HG03520 (cell line): ENCODE results near the gene ST6GALNAC2.
"Not testable (repeated sequence)": the region's sequence is repeated elsewhere in the genome, so short reads cannot be mapped to it uniquely, and the experiment has no call there.

Experiments used
- ATAC-seq: cut with Tn5 transposase; IDR thresholded peaks from one replicate; pipeline ENCODE4 v1.9.1; 2021; ENCODE audit warnings: mild to moderate bottlenecking, moderate library complexity; ENCODE audit not compliant: unreplicated experiment

Gene ST6GALNAC2

DNA sequence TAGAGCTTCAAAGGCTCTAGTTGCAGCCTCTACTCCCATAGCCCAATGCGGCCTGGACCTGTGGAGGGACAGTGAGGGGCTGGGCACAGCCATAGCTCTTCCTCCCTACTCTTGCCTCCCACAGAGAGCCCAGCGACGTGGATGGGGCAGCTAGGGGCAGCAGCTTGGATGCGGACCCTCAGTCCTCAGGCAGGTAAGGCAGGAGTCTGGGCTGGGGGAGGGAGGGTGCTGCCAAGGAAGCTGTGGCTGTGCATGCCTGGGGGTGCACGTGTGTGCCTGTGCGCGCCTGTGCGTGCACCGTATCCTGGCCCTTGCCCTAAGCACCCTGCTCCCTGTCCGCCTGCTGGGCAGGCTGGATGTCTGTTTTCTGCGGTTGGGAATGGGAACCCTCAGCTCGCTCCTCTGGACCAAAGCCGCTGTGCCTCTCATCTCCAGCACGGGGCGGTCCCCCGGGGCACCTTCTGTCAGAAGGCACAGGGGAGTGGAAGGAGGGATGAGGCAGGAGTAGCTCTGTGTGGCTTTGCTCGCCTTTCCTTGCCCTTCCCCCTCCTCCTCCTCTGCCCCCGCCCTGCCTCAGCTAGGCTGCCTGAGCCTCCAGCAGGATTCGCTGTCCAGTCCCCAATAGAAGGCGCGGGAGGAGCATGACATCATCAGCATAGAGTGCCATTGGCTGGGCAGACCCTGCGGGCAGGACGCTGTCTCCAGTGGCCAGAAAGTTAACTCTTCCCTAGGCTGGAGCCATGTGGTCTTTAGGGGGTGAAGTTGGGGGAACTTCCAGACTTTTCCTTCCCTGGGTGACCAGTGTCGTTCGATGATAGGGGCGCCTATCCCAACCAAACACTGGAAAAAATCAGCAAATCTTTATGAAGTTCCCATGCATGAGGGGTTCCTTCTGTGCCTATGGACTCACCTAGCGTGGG is 45.0 kb downstream of the ST6GALNAC2 start:
- no peak for ATAC-seq

DNA sequence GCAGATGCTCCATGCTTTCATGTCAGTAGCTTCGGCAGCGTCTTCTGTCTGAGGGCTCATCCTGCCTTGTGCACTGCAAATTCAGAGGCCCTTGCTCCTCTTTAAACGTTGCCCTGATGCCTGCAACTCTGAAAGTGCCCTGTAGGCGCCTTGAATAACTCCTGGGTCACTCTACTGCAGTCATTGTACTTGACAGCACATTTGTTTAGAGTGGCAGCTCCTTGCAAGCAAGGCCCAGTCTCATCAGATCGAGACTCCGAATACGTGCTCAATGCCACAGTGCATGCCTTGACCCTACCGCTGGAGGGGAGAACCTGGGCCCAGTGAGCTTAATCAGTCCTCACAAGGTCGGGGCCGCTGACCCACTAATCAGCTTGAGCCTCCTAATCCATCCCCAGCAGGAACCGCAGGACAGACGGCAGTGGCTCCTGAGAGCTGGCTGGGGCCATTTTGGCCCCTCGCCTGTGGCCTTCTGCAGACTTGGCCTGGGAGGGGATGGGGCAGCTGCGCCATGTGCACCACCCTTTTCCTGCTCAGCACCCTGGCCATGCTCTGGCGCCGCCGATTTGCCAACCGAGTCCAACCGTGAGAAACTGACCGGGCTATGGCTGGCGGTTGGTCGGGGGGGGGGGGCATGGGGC is 45.9 kb downstream of the ST6GALNAC2 start, which contains the start of gene PRCD:
TSS of gene PRCD (plus strand) at position 414 of the 641 bp plus-strand sequence. CDS start at position 512, 98 bp downstream.
- ATAC-seq = no peak

DNA sequence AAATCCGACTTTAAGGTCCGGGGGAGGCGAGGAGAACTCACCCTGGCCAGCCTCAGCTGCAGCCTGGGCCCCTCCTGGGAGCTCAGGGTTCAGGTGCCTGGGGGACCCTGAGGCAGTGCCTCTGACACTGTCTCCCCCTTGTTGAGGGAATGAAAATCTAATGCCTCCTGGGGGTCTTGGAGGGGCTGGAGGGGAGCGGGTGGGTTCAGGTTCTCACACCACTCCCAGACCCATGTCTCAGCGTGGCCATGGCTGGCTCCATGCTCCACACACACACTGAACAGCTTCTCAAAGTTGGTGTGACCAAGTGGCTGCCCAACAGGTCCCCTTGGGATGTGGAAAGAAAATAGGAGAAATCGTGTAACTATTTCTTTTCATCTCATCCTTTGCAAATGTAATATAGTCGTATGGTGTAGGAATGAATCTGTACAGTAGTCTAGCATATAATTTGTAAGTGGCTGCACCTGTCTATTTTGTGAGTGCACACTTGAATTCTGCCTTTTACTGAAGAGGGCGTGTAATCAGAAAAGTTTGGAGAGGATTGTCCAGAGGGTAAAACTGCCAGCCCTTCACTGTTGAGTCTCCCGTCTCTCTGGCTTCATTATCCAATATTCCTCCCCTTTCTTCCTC is 46.6 kb downstream of the ST6GALNAC2 start:
- ATAC-seq = no peak

DNA sequence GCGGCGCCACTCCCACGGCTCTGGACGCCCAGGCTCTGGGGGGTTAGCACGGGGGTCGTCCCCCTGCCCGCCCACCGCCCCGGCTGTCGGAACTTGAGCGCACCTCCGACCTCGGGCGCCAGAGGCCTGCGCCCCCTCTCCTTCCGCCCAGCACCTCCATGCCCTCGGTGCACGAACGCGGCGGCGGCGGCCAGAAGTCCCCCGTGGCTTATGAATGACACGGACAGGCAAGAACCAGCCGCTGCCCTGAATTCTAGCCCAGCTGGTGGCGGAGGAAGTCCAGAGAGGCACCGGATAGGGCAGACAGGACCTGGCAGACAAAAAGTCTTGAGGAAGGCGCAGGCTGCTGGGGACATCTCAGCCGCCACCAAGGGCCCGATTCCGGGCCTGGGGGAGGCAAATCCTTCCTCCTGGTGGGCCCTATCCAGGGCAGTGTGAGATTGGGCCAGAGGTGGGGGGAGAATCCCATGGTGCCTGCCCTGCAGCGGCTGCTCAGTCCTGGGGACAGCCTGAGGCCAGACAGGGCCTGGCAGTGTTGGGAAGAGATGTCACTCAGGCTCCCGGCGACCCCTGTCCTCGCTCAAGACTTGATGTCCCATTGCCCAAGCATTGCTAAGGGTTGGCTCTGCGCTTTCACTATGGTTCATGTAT is 47.3 kb downstream of the ST6GALNAC2 start:
- ATAC-seq = no peak

DNA sequence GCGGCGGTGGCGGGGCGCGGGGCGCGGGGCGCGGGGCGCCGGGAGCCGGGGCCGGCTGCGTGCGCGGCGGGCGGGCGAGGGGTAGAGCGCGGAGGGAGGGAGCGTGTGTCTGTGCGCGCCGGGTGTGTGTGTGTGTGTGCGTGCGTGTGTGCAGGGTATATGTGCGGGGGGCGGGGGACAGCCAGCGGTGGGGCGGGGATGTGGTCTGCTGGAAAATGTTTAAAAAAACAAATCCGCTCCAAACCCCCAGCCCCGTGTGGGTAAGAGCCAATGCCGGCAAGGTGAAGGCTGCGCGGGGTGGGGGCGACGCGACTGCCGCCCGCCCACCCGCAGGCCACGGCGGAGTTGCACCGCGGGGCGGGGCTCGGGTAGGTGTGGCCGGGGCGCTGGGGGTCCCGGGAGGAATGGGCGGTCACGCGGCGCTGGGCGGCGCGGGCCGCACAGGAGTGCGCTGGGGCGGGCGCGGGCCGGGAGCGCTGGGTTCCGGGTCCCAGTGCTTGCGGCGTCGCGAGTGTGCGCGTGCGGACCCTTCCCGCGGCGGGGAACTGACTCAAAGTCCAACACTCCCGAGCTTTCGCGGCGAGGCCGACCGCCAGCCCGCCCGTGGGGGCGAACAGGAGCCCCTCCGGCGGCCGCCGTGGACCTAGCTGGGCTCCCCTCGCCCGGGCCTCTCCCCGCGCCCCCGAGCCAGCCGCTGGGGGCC is 47.9 kb downstream of the ST6GALNAC2 start, which contains the start of gene CYGB:
TSS of gene CYGB (minus strand) at position 132 of the 703 bp plus-strand sequence. CDS start 167 bp downstream, outside the sequence.
- ATAC-seq = no peak

GRCh38 chr17:76537288-76537577 is 48.4 kb downstream of the ST6GALNAC2 start:
- no peak for ATAC-seq

- no peak for ATAC-seq
These were observed 49.0 kb downstream of the ST6GALNAC2 start for GRCh38 chr17:76536511-76537287.

DNA sequence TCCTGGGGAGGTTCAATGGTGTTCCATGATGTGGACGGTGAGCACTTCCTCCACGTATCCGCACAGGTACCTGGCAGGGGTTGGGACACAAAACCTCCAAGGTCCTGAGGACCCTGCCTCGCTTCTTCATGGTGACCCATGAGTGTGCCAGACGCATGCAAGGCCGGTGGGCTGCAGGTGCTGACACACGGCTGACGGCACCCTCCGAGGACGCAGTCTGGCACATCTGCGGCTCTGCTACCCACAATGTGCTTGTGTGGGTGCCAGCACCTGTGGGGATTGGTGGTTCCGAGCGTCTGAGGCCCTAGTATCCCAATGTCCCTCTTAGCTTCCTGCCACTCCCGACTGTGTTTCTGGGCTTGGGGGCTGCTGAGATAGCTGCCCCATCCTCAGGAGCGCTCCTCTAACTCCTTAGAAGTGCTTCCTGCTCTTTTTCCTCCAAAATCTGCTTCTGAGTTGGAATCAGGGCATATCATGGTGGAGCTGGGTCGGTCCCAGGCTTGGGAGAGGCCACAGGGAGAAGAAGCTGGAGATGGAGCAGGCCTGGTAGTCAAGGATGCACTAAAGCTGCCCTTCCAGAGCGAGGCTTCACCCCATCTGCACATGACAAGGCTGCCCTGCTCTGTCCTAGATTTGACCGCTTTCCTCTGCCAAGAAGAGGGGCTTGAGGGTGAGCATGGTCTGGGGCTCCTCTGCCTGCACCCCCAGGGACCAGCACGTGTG is 49.7 kb downstream of the ST6GALNAC2 start:
- no peak for ATAC-seq

DNA sequence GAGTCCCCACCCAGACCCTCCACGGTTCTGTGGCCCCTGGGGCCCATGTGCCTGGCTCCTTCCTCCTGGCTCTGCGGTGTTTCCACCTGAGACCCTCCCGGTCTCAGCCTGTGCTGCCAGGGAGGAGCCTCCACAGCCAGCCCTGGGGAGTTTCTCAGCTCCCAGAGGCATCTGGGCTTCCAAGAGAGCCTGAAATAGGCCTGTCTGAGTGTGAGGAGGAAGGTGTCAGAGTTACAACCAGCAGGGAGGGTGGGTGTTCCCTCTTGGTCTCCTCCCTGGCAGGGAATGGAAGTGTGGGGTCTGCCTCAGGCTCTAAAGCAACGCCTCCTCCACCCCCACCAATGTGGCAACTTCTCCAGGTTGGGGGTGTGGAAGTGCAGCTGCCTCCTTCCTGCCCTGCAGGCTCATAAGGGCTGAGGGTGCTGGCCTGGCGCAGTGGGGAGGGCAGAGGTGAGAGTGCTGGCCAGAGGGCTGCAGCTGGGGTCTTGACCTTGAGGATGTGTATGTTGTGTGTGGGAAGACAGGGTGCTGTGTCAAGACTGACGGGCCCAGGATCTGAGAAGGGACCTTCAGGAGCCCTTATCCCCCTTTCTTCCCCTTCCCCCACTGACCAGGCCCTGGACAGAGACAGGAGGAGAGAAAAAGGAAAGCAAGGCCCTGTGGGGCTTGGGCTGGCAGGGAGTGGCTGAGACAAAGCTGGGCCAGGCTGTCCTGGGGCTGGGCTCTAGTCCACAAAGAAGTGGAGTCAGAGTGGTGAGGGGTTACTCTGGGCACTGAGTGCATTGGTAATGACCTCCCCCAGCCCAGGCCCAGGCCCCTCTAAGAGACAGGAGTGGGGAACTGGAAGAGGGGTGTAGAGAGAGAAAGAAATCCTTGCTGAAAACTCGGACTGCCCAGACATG is 50.6 kb downstream of the ST6GALNAC2 start:
- ATAC-seq = no peak

DNA sequence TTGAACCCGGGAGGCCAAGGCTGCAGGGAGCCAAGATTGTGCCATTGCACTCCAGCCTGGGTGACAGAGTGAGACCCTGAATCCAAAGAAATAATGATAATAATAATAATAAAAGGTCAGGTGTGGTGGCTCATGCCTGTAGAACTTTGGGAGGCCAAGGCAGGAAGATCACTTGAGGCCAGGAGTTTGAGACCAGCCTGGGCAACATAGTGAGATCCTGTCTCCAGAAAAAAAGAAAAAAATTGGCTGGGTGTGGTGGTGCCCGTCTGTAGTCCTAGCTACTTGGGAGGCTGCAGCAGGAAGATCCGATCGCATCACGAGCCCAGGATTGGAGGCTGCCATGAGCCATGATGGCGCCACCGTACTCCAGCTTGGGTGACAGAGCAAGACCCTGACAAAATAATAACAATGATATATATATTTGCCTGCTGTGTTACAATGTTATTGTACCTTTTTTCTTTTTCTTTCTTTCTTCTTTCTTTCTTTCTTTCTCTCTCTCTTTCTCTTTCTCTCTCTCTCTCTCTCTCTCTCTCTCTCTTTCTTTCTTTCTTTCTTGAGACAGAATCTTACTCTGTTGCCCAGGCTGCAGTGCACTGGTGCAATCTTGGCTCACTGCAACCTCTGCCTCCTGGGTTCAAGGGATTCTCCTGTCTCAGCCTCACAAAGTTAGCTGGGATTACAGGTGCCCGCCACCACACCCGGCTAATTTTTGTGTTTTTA is 51.9 kb downstream of the ST6GALNAC2 start:
- not testable (repeated sequence) for ATAC-seq

GRCh38 chr17:76532072-76532651 is 53.5 kb downstream of the ST6GALNAC2 start:
- ATAC-seq = no peak

DNA sequence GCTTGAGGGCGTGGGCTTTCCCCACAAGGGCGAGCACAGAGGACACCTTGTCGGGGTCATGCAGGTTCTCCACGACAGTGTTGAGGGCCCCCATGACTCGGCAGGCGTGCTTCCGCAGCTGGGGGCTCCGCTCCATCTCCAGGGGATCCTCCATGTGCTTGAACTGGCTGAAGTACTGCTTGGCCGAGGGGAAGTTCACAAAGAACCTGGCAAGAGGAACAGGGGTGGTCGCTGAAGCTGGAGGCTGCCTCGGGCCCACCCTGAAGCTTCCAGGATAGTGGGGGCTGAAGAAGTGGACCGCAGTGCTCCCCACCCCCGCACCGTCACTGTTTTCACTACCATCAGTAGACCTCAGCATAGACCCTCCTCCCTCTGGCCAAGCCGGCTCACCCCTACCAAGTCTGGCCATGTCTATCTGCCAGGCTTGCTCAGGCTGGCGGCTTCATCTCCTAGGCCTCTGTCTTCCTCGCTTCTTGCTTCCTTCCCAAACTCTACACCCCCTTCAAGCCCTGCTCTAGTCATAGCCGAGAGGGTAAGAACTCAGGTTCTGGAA is 54.1 kb downstream of the ST6GALNAC2 start:
- no peak for ATAC-seq

DNA sequence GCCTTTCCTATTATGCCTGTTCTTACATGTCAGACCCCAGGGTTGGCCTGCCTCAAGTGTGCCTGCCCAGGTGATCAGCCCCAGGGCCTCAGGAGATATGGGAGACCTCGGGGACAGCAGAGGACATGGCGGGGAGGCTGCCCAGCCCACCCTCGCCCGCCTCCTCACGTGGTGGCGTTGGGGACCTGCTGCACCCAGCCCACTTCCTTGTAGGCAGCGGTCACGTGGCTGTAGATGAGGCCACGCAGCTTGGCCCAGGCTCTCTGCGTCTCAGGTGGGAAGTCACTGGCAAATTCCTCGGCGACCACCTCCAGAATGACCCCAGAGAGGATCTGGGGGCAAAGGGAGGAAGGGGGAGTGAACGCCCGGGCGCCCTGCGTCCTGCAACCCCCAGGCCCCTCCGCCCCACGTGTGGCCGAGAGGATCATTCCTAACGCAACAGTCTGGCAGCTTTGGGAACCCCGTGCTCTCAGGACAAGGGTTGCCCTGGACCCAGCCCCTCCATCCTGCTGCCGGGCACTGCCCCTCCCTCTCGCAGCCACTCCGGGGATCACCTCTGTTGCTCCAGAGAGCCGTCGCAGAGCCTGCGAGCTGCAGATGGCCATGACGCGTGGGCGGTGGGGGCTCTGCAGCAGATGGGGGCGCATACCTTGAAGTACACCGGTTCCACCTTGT is 54.7 kb downstream of the ST6GALNAC2 start:
- no peak for ATAC-seq

GRCh38 chr17:76530095-76530723 is 55.5 kb downstream of the ST6GALNAC2 start:
- ATAC-seq = no peak

GRCh38 chr17:76529224-76530094 is 56.2 kb downstream of the ST6GALNAC2 start:
- no peak for ATAC-seq
